Neural cell (in vitro differentiated cells): Measurements from ENCODE around the gene EIF5. TPM values are rescaled to one million over a fixed set of nuclear protein-coding genes. Genes with fewer than 3 reads are reported as not detected.

Source experiments
- H2AFZ ChIP-seq: fragments of 200-600, 300-800 bp; sonication (generic), shearing (Covaris generic); 2 replicates; pipeline ENCODE4 v1.6.0; 2014; ENCODE audit warnings: low read depth, mild to moderate bottlenecking, antibody characterized with exemption, low read length, moderate library complexity
- H3F3A ChIP-seq: fragments of 200-600 bp; shearing (Covaris generic); 2 replicates; pipeline ENCODE4 v1.6.1; 2016; ENCODE audit warnings: mild to moderate bottlenecking, moderate library complexity, mixed read lengths, antibody characterized with exemption, low read length; ENCODE audit not compliant: insufficient read depth, poor library complexity, severe bottlenecking
- H3K27ac ChIP-seq: fragments of 200-600, 300-800 bp; sonication (generic), shearing (Covaris generic); 2 replicates; pipeline ENCODE4 v1.5.1; 2014; ENCODE audit warnings: mild to moderate bottlenecking, low read length, moderate library complexity
- H3K27me3 ChIP-seq: fragments of 300-800, 200-600 bp; sonication (generic), shearing (Covaris generic); 2 replicates; pipeline ENCODE4 v1.6.0; 2014; ENCODE audit warnings: mild to moderate bottlenecking, low read depth, low read length, moderate library complexity; ENCODE audit not compliant: insufficient read depth
- H3K36me3 ChIP-seq: fragments of 300-800, 200-600 bp; sonication (generic), shearing (Covaris generic); 2 replicates; pipeline ENCODE4 v1.5.1; 2014; ENCODE audit warnings: mild to moderate bottlenecking, antibody characterized with exemption, low read length, moderate library complexity; ENCODE audit not compliant: insufficient read depth
- H3K4me2 ChIP-seq: fragments of 300-800, 200-600 bp; sonication (generic), shearing (Covaris generic); 2 replicates; pipeline ENCODE4 v1.6.0; 2014; ENCODE audit warnings: mild to moderate bottlenecking, low read length
- H3K4me3 ChIP-seq: fragments of 300-800, 200-600 bp; sonication (generic), shearing (Covaris generic); 2 replicates; pipeline ENCODE4 v1.5.1; 2014; ENCODE audit warnings: mild to moderate bottlenecking, low read length, moderate library complexity
- H3K79me2 ChIP-seq: fragments of 200-600 bp; shearing (Covaris generic); replicated peaks from 2 replicates; pipeline ENCODE4 v1.6.0; 2014; ENCODE audit warnings: mild to moderate bottlenecking, low read length, moderate library complexity; ENCODE audit not compliant: insufficient read depth
- H3K9ac ChIP-seq: fragments of 300-800, 200-600 bp; sonication (generic), shearing (Covaris generic); 2 replicates; pipeline ENCODE4 v1.6.1; 2016; ENCODE audit warnings: mild to moderate bottlenecking, low read length, mixed read lengths
- H3K9me2 ChIP-seq: fragments of 200-600 bp; shearing (Covaris generic); 2 replicates; pipeline ENCODE4 v1.6.1; 2016; ENCODE audit warnings: mild to moderate bottlenecking, low read length, mixed read lengths; ENCODE audit not compliant: insufficient read depth
- H3K9me3 ChIP-seq: fragments of 200-600, 300-800 bp; sonication (generic), shearing (Covaris generic); 2 replicates; pipeline ENCODE4 v1.6.1; 2016; ENCODE audit warnings: mild to moderate bottlenecking, mixed run types, low read length, moderate library complexity, mixed read lengths
- H4K20me1 ChIP-seq: fragments of 200-600 bp; shearing (Covaris generic); 2 replicates; pipeline ENCODE4 v1.6.1; 2016; ENCODE audit warnings: mild to moderate bottlenecking, mixed run types; ENCODE audit not compliant: insufficient read depth
- EP300 ChIP-seq: fragments of 450-650 bp; conservative IDR thresholded peaks from 2 replicates; pipeline ENCODE4 v1.6.1; 2014; ENCODE audit warnings: antibody characterized with exemption, mild to moderate bottlenecking, moderate library complexity; ENCODE audit not compliant: poor library complexity, severe bottlenecking
- EZH2 ChIP-seq: fragments of 200-600, 300-800 bp; shearing (Covaris generic), sonication (generic); IDR thresholded peaks from 2 replicates; pipeline ENCODE4 v1.6.1; 2014; ENCODE audit warnings: antibody characterized with exemption, low read length, borderline replicate concordance, mild to moderate bottlenecking; ENCODE audit not compliant: insufficient read depth, poor library complexity, severe bottlenecking
- MXI1 ChIP-seq: fragments of 450-650 bp; conservative IDR thresholded peaks from 2 replicates; pipeline ENCODE4 v1.6.1; 2014; ENCODE audit warnings: antibody characterized with exemption, mild to moderate bottlenecking; ENCODE audit not compliant: poor library complexity, severe bottlenecking
- POLR2AphosphoS5 ChIP-seq: IDR thresholded peaks from 2 replicates; pipeline ENCODE4 v1.6.1; 2012
- RAD21 ChIP-seq: fragments of 450-650 bp; conservative IDR thresholded peaks from 2 replicates; pipeline ENCODE4 v1.6.1; 2014; ENCODE audit warnings: antibody characterized with exemption, mild to moderate bottlenecking, moderate library complexity
- SMC3 ChIP-seq: fragments of 450-650 bp; conservative IDR thresholded peaks from 2 replicates; pipeline ENCODE4 v1.6.1; 2014; ENCODE audit warnings: antibody characterized with exemption, mild to moderate bottlenecking, moderate library complexity; ENCODE audit not compliant: poor library complexity
- TAF1 ChIP-seq: IDR thresholded peaks from 2 replicates; pipeline ENCODE4 v1.6.1; 2012; ENCODE audit warnings: low read depth
- polyA plus RNA-seq: library from polyadenylated mRNA; depleted of rRNA; stranded (reverse); fragments of >200 nt; gene quantifications from 2 replicates; pipeline ENCODE4 v1.2.3, GENCODE V29; 2014
- TF ChIP-seq, protein P1 (sequence below): IDR thresholded peaks from 2 replicates; pipeline ENCODE4 v1.6.1; 2012; ENCODE audit warnings: borderline replicate concordance
- TF ChIP-seq, protein P2 (sequence below): fragments of 450-650 bp; IDR thresholded peaks from 2 replicates; pipeline ENCODE4 v1.5.1; 2014; ENCODE audit warnings: antibody characterized with exemption, mild to moderate bottlenecking, moderate library complexity; ENCODE audit not compliant: poor library complexity, severe bottlenecking

The EIF5 gene
- polyA plus RNA-seq, 1 donor from 2014 or later = 188 TPM

DNA sequence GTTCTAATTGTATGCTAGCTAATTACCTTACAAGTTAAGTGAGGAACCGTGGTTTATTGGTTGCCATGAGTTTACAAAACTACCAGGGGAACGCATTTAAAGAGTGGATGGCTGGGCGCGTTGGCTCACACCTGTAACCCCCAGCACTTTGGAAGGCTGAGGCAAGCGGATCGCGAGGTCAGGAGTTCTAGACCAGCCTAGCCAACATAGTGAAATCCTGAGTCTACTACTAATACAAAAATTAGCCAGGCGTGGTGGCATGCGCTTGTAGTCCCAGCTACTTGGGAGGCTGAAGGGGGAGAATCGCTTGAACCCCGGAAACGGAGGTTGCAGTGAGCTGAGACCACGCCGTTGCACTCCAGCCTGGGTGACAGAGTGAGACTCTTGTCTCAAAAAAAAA lies 2.2 kb downstream of the EIF5 start:
- Histone ChIP-seq H4K20me1 (peaks cover 7% of the 10 kb centered on the region), H3K4me3 (peak overlapping the region; percentile 94), H3K9me3 (no peaks in the 10 kb centered on the region), H3F3A (peaks cover 8% of the 10 kb centered on the region), H3K9me2 (no peaks in the 10 kb centered on the region), H3K79me2 (peaks cover 33% of the 10 kb centered on the region), H3K9ac (peak overlapping the region; percentile 99), H3K27ac (no peak overlapping the region), H3K36me3 (peaks cover 38% of the 10 kb centered on the region), H3K27me3 (no peaks in the 10 kb centered on the region), H2AFZ (no peak overlapping the region), H3K4me2 (peak overlapping the region; percentile 74)
- TF ChIP-seq RAD21 = no peak
- TF ChIP-seq TAF1 = no peak
- TF ChIP-seq MXI1 = no peak
- TF ChIP-seq EP300 = no peak
- TF ChIP-seq POLR2AphosphoS5 = no peak
- TF ChIP-seq, protein P1, sequence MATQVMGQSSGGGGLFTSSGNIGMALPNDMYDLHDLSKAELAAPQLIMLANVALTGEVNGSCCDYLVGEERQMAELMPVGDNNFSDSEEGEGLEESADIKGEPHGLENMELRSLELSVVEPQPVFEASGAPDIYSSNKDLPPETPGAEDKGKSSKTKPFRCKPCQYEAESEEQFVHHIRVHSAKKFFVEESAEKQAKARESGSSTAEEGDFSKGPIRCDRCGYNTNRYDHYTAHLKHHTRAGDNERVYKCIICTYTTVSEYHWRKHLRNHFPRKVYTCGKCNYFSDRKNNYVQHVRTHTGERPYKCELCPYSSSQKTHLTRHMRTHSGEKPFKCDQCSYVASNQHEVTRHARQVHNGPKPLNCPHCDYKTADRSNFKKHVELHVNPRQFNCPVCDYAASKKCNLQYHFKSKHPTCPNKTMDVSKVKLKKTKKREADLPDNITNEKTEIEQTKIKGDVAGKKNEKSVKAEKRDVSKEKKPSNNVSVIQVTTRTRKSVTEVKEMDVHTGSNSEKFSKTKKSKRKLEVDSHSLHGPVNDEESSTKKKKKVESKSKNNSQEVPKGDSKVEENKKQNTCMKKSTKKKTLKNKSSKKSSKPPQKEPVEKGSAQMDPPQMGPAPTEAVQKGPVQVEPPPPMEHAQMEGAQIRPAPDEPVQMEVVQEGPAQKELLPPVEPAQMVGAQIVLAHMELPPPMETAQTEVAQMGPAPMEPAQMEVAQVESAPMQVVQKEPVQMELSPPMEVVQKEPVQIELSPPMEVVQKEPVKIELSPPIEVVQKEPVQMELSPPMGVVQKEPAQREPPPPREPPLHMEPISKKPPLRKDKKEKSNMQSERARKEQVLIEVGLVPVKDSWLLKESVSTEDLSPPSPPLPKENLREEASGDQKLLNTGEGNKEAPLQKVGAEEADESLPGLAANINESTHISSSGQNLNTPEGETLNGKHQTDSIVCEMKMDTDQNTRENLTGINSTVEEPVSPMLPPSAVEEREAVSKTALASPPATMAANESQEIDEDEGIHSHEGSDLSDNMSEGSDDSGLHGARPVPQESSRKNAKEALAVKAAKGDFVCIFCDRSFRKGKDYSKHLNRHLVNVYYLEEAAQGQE = no peak
- no peak for TF ChIP-seq EZH2
- no peak for TF ChIP-seq SMC3
- TF ChIP-seq, protein P2, sequence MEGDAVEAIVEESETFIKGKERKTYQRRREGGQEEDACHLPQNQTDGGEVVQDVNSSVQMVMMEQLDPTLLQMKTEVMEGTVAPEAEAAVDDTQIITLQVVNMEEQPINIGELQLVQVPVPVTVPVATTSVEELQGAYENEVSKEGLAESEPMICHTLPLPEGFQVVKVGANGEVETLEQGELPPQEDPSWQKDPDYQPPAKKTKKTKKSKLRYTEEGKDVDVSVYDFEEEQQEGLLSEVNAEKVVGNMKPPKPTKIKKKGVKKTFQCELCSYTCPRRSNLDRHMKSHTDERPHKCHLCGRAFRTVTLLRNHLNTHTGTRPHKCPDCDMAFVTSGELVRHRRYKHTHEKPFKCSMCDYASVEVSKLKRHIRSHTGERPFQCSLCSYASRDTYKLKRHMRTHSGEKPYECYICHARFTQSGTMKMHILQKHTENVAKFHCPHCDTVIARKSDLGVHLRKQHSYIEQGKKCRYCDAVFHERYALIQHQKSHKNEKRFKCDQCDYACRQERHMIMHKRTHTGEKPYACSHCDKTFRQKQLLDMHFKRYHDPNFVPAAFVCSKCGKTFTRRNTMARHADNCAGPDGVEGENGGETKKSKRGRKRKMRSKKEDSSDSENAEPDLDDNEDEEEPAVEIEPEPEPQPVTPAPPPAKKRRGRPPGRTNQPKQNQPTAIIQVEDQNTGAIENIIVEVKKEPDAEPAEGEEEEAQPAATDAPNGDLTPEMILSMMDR = no peak

DNA sequence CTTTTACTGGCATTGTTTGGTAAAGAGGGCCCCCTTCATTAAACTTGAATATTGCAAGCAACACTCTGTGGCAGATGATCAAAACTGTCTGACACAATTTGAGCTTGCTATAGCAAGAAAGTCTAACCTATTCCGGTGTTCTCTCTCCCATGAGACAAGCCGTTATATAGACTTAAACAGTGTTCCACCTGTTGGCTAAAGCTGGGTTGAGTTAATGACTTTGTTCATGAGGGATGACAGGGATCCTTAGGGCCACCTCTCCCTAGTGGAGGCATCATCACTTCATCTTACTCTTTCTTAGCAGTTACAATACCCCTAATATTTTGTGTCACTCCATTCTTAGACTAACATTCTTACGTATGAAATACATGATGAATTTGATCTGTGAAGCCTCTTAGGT lies 3.8 kb downstream of the EIF5 start:
- H3K27me3 ChIP-seq = no peaks in the 10 kb centered on the region
- peaks cover 33% of the 10 kb centered on the region for H3K79me2 ChIP-seq
- no peaks in the 10 kb centered on the region for H3K9me3 ChIP-seq
- no peak overlapping the region for H2AFZ ChIP-seq
- H3F3A ChIP-seq = peaks cover 5% of the 10 kb centered on the region
- peaks cover 7% of the 10 kb centered on the region for H4K20me1 ChIP-seq
- no peak overlapping the region for H3K4me2 ChIP-seq
- no peaks in the 10 kb centered on the region for H3K9me2 ChIP-seq
- H3K9ac ChIP-seq = no peak overlapping the region
- H3K27ac ChIP-seq = no peak overlapping the region
- no peak overlapping the region for H3K4me3 ChIP-seq
- TF ChIP-seq RAD21 (no peak), EZH2 (no peak), SMC3 (no peak), MXI1 (no peak), EP300 (no peak)
- TF ChIP-seq, protein P1 = no peak
- TF ChIP-seq, protein P2 = no peak
- H3K36me3 ChIP-seq = peaks cover 42% of the 10 kb centered on the region
